Measurements from ENCODE around the gene MYO18B.

Gene MYO18B

GRCh38 chr22:25712661-25713400, 29.2 kb upstream of the MYO18B start:
- DNase-seq, result no peak

- no peak for DNase-seq
Measured at GRCh38 chr22:25714070-25714469, 27.9 kb upstream of the MYO18B start.

- no peak for DNase-seq
Measured at GRCh38 chr22:25714739-25715138, 27.2 kb upstream of the MYO18B start.

GRCh38 chr22:25716637-25717036, 25.4 kb upstream of the MYO18B start:
- no peak for DNase-seq

GRCh38 chr22:25718135-25718840, 23.7 kb upstream of the MYO18B start:
- DNase-seq, result no peak

- no peak for DNase-seq
Measured at GRCh38 chr22:25722223-25722622, 19.8 kb upstream of the MYO18B start.

- DNase-seq, result peak; percentile 53
Measured at GRCh38 chr22:25722626-25723025, 19.4 kb upstream of the MYO18B start.

- DNase-seq, result peak; percentile 55
Measured at GRCh38 chr22:25726241-25726640, 15.7 kb upstream of the MYO18B start.

- no peak for DNase-seq
Measured at GRCh38 chr22:25728071-25728470, 13.9 kb upstream of the MYO18B start.

- DNase-seq, result no peak
Measured at GRCh38 chr22:25729016-25729995, 12.7 kb upstream of the MYO18B start.

- DNase-seq, result no peak
Measured at GRCh38 chr22:25735650-25736049, 6.3 kb upstream of the MYO18B start.

GRCh38 chr22:25736378-25737011, 5.5 kb upstream of the MYO18B start:
- DNase-seq, result peak; percentile 78

- DNase-seq, result no peak
Measured at GRCh38 chr22:25739659-25740344, 2.2 kb upstream of the MYO18B start.

GRCh38 chr22:25742918-25743708, 1.1 kb downstream of the MYO18B start:
- no peak for DNase-seq

- no peak for DNase-seq
Measured at GRCh38 chr22:25744694-25745093, 2.7 kb downstream of the MYO18B start.

GRCh38 chr22:25745341-25746011, 3.5 kb downstream of the MYO18B start:
- no peak for DNase-seq

GRCh38 chr22:25746012-25746373, 4.0 kb downstream of the MYO18B start:
- no peak for DNase-seq

- DNase-seq, result peak; percentile 64
Measured at GRCh38 chr22:25747245-25747944, 5.4 kb downstream of the MYO18B start.

- no peak for DNase-seq
Measured at GRCh38 chr22:25748140-25748539, 6.2 kb downstream of the MYO18B start.

GRCh38 chr22:25748704-25749103, 6.7 kb downstream of the MYO18B start:
- no peak for DNase-seq
